Raji (cell line): Measurements from ENCODE around the gene ZSWIM6.

ENCODE experiments used
- POLR2A ChIP-seq: IDR thresholded peaks from 2 replicates; pipeline ENCODE4 v1.6.1; 2011; ENCODE audit warnings: low read depth, low read length, control low read depth; ENCODE audit not compliant: insufficient read depth

Gene ZSWIM6

GRCh38 chr5:61319388-61320146 is 12.5 kb upstream of the ZSWIM6 start:
- TF ChIP-seq POLR2A = no peak

- TF ChIP-seq POLR2A = no peak
Observed at GRCh38 chr5:61320860-61321259, 11.2 kb upstream of the ZSWIM6 start.

- TF ChIP-seq POLR2A = no peak
Observed at GRCh38 chr5:61321669-61322068, 10.4 kb upstream of the ZSWIM6 start.

GRCh38 chr5:61322738-61323725 is 9.0 kb upstream of the ZSWIM6 start:
- TF ChIP-seq POLR2A = no peak

- no peak for TF ChIP-seq POLR2A
Observed at GRCh38 chr5:61327760-61328753, 4.0 kb upstream of the ZSWIM6 start.

GRCh38 chr5:61328791-61329549 is 3.1 kb upstream of the ZSWIM6 start:
- TF ChIP-seq POLR2A = no peak

GRCh38 chr5:61329550-61330128 is 2.4 kb upstream of the ZSWIM6 start:
- TF ChIP-seq POLR2A = no peak

GRCh38 chr5:61330341-61330844 is 1.7 kb upstream of the ZSWIM6 start:
- no peak for TF ChIP-seq POLR2A

- no peak for TF ChIP-seq POLR2A
Observed at GRCh38 chr5:61330845-61331406, 1.1 kb upstream of the ZSWIM6 start.

- TF ChIP-seq POLR2A = no peak
Observed at GRCh38 chr5:61332358-61332749, 296 bp downstream of the ZSWIM6 start.

- no peak for TF ChIP-seq POLR2A
Observed at GRCh38 chr5:61332851-61333320, 828 bp downstream of the ZSWIM6 start.

GRCh38 chr5:61333321-61333953 is 1.4 kb downstream of the ZSWIM6 start:
- TF ChIP-seq POLR2A = no peak
